Thyroid gland (tissue), 4 donors: ENCODE measurements around the gene INPP5J.

ENCODE experiments used
- POLR2A ChIP-seq, 2 donors: fragments of 450-650 bp; IDR thresholded peaks; one replicate each; pipeline ENCODE4 v1.6.1; 2017; ENCODE audit warnings: antibody characterized with exemption in 2 of 2, mild to moderate bottlenecking in 2 of 2, moderate library complexity in 1 of 2
- TF ChIP-seq, protein P1 (sequence below), 6 experiments: fragments of 200-600 bp in 3 of 6; fragments of 450-650 bp in 3 of 6; sonication (generic) in 3 of 6; IDR thresholded peaks; one replicate each; pipeline ENCODE4 v1.5.1; 2016 to 2019; ENCODE audit warnings: antibody characterized with exemption in 6 of 6, mild to moderate bottlenecking in 2 of 6, inconsistent platforms in 1 of 6, moderate library complexity in 1 of 6

DNA sequence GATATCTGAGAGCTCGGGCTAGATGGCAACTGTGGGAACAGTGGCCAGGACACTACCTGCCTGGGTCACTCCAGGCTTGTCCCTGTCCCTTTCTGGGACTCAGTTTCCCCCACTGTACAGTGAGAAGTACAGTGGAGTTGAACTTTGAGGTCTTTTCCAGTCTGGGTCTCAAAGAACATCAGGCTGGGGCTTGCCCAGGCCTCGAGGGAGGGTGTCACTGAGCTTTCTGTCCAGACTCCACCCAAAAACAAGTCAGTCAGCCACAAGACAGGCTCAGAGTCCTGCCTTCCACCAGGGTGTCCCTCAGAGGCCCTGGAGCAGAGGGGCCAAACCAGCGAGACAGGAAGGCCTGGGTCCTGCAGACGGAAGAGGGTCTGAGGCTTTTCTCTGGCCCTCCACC lies 19.5 kb downstream of the INPP5J start:
- TF ChIP-seq, protein P1, sequence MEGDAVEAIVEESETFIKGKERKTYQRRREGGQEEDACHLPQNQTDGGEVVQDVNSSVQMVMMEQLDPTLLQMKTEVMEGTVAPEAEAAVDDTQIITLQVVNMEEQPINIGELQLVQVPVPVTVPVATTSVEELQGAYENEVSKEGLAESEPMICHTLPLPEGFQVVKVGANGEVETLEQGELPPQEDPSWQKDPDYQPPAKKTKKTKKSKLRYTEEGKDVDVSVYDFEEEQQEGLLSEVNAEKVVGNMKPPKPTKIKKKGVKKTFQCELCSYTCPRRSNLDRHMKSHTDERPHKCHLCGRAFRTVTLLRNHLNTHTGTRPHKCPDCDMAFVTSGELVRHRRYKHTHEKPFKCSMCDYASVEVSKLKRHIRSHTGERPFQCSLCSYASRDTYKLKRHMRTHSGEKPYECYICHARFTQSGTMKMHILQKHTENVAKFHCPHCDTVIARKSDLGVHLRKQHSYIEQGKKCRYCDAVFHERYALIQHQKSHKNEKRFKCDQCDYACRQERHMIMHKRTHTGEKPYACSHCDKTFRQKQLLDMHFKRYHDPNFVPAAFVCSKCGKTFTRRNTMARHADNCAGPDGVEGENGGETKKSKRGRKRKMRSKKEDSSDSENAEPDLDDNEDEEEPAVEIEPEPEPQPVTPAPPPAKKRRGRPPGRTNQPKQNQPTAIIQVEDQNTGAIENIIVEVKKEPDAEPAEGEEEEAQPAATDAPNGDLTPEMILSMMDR (IDR thresholded peaks at IDR 0.05), result no peak
- no peak for TF ChIP-seq POLR2A (IDR thresholded peaks at IDR 0.05)
